Fibroblast of lung (primary cell): ENCODE data around the gene ENPP4. TPM values are rescaled to one million over a fixed set of nuclear protein-coding genes. Genes with fewer than 3 reads are reported as not detected.

Source experiments
- DNase-seq, 2 donors: peaks; one replicate each; pipeline versions ENCODE4 v3.0.0 to v3.0.0-alpha.2; 2010; ENCODE audit warnings: low read depth in 2 of 2
- H2AFZ ChIP-seq: 2 replicates; pipeline ENCODE4 v1.5.1; 2012; ENCODE audit warnings: low read length, control low read depth, inconsistent platforms
- H3K27ac ChIP-seq: 2 replicates; pipeline ENCODE4 v1.5.1; 2011; ENCODE audit warnings: low read length, control low read depth; ENCODE audit not compliant: insufficient read depth
- H3K27me3 ChIP-seq: 2 replicates; pipeline ENCODE4 v1.5.1; 2011; ENCODE audit warnings: mild to moderate bottlenecking, low read length; ENCODE audit not compliant: control insufficient read depth, insufficient read depth
- H3K36me3 ChIP-seq: 2 replicates; pipeline ENCODE4 v1.5.1; 2011; ENCODE audit warnings: low read length; ENCODE audit not compliant: control insufficient read depth, insufficient read depth
- H3K4me1 ChIP-seq: 2 replicates; pipeline ENCODE4 v1.5.1; 2011; ENCODE audit warnings: low read length; ENCODE audit not compliant: control insufficient read depth, insufficient read depth; ENCODE audit errors: extremely low read depth
- H3K4me2 ChIP-seq: 2 replicates; pipeline ENCODE4 v1.5.1; 2011; ENCODE audit warnings: low read length, control low read depth; ENCODE audit not compliant: insufficient read depth; ENCODE audit errors: extremely low read depth
- H3K4me3 ChIP-seq, 4 experiments: fragments of 200-600 bp in 1 of 4; sonication (generic) in 1 of 4; replicated peaks in 1 of 4; 2 replicates each; pipeline ENCODE4 v1.5.1; 2011 to 2016; ENCODE audit warnings: low read length in 4 of 4, low read depth in 3 of 4, mild to moderate bottlenecking in 3 of 4, control low read depth in 2 of 4, inconsistent platforms in 1 of 4, mixed read lengths in 1 of 4; ENCODE audit not compliant: insufficient read depth in 1 of 4; ENCODE audit errors: control extremely low read depth in 1 of 4
- H3K79me2 ChIP-seq: 2 replicates; pipeline ENCODE4 v1.5.1; 2012; ENCODE audit warnings: mild to moderate bottlenecking, low read length, inconsistent platforms; ENCODE audit not compliant: control insufficient read depth, insufficient read depth
- H3K9ac ChIP-seq: 2 replicates; pipeline ENCODE4 v1.5.1; 2011; ENCODE audit warnings: mild to moderate bottlenecking, low read length, control low read depth; ENCODE audit not compliant: insufficient read depth
- H3K9me3 ChIP-seq: 2 replicates; pipeline ENCODE4 v1.5.1; 2012; ENCODE audit warnings: low read depth, low read length; ENCODE audit not compliant: control insufficient read depth, insufficient read depth
- H4K20me1 ChIP-seq: 2 replicates; pipeline ENCODE4 v1.5.1; 2011; ENCODE audit warnings: low read length; ENCODE audit not compliant: control insufficient read depth, insufficient read depth; ENCODE audit errors: extremely low read depth
- CTCF ChIP-seq, 2 donors: IDR thresholded peaks in 1 of 2; conservative IDR thresholded peaks in 1 of 2; 1 replicate in 1 of 2; 2 replicates in 1 of 2; pipeline ENCODE4 v1.5.1; 2011 to 2012; ENCODE audit warnings: low read length in 2 of 2, control low read depth in 1 of 2, inconsistent platforms in 1 of 2, low read depth in 1 of 2, mild to moderate bottlenecking in 1 of 2
- EZH2 ChIP-seq: IDR thresholded peaks from 2 replicates; pipeline ENCODE4 v1.5.1; 2012; ENCODE audit warnings: low read length, control low read depth, mild to moderate bottlenecking; ENCODE audit errors: missing control alignments
- polyA plus RNA-seq, 2 donors: library from polyadenylated mRNA; depleted of rRNA in 1 of 2; stranded (reverse) in 1 of 2; unstranded in 1 of 2; fragments of >200 nt; gene quantifications; 2 replicates each; pipeline ENCODE4 v1.2.1, GENCODE V29; 2011 to 2012; ENCODE audit warnings: missing spikeins in 1 of 2
- total RNA-seq: library from RNA; depleted of rRNA; stranded (reverse); fragments of >200 nt; gene quantifications from 2 replicates; pipeline ENCODE4 v1.2.1, GENCODE V29; 2014

Gene ENPP4
- total and polyA plus RNA-seq, 2 donors (not counting 1 experiment from before 2014, with no cell fraction given): 2.7 to 4.0 TPM

- no peak overlapping the region for H3K4me3 ChIP-seq
- H3K36me3 ChIP-seq: no peaks in the 10 kb centered on the region
- no peak overlapping the region for H3K27ac ChIP-seq
- H4K20me1 ChIP-seq: no peaks in the 10 kb centered on the region
- H3K9ac ChIP-seq: no peak overlapping the region
- no peaks in the 10 kb centered on the region for H3K27me3 ChIP-seq
- H3K9me3 ChIP-seq: no peaks in the 10 kb centered on the region
- DNase-seq: peak; percentile 40 to 58
- no peak overlapping the region for H2AFZ ChIP-seq
- TF ChIP-seq EZH2 (no peak), CTCF (conservative IDR thresholded peaks at IDR 0.05 in 1 of 2, IDR thresholded peaks at IDR 0.05 in 1 of 2; ENCODE audit: low read depth in 1 of 2, low read length in 2 of 2) (peak; percentile 79 to 80)
- H3K4me2 ChIP-seq: no peak overlapping the region
- H3K79me2 ChIP-seq: no peaks in the 10 kb centered on the region
- no peaks in the 10 kb centered on the region for H3K4me1 ChIP-seq
Measured at GRCh38 chr6:46090115-46091079, 39.4 kb upstream of the ENPP4 start.

GRCh38 chr6:46091080-46091478, 38.7 kb upstream of the ENPP4 start:
- Histone ChIP-seq H3K79me2 (no peaks in the 10 kb centered on the region), H3K27me3 (no peaks in the 10 kb centered on the region), H2AFZ (no peak overlapping the region), H3K9me3 (no peaks in the 10 kb centered on the region), H4K20me1 (no peaks in the 10 kb centered on the region), H3K4me1 (no peaks in the 10 kb centered on the region), H3K9ac (no peak overlapping the region), H3K27ac (no peak overlapping the region), H3K4me3 (no peak overlapping the region), H3K36me3 (no peaks in the 10 kb centered on the region), H3K4me2 (no peak overlapping the region)
- DNase-seq: no peak
- TF ChIP-seq CTCF (conservative IDR thresholded peaks at IDR 0.05 in 1 of 2, IDR thresholded peaks at IDR 0.05 in 1 of 2; ENCODE audit: low read depth in 1 of 2, low read length in 2 of 2): no peak
- TF ChIP-seq EZH2: no peak

- Histone ChIP-seq H3K27ac (no peak overlapping the region), H4K20me1 (no peaks in the 10 kb centered on the region), H3K4me3 (no peak overlapping the region), H3K9ac (no peak overlapping the region), H3K27me3 (no peaks in the 10 kb centered on the region), H3K9me3 (no peaks in the 10 kb centered on the region), H3K4me2 (no peak overlapping the region), H3K79me2 (no peaks in the 10 kb centered on the region), H3K4me1 (no peaks in the 10 kb centered on the region), H2AFZ (no peak overlapping the region), H3K36me3 (no peaks in the 10 kb centered on the region)
- no peak for DNase-seq
- TF ChIP-seq CTCF (conservative IDR thresholded peaks at IDR 0.05 in 1 of 2, IDR thresholded peaks at IDR 0.05 in 1 of 2; ENCODE audit: low read depth in 1 of 2, low read length in 2 of 2) (no peak), EZH2 (no peak)
Measured at GRCh38 chr6:46095251-46095650, 34.5 kb upstream of the ENPP4 start.
